CD14-positive monocyte (primary cell): ENCODE data around the gene SFN. TPM values are rescaled to one million over a fixed set of nuclear protein-coding genes. Genes with fewer than 3 reads are reported as not detected.

Source experiments
- DNase-seq, 3 donors: peaks; one replicate each; pipeline ENCODE4 v3.0.0-alpha.2; 2011 to 2022
- H2AFZ ChIP-seq: 2 replicates; pipeline ENCODE4 v1.6.0; 2012; ENCODE audit warnings: mild to moderate bottlenecking, low read depth, low read length, inconsistent platforms; ENCODE audit not compliant: insufficient read depth, poor library complexity, severe bottlenecking
- H3K27ac ChIP-seq, 2 donors: 1 replicate in 1 of 2; 2 replicates in 1 of 2; pipeline ENCODE4 v1.5.1; 2012 to 2013; ENCODE audit warnings: low read length in 2 of 2, control low read depth in 1 of 2, inconsistent platforms in 1 of 2, low read depth in 1 of 2, mild to moderate bottlenecking in 1 of 2
- H3K27me3 ChIP-seq, 2 donors: one replicate each; pipeline versions ENCODE4 v1.6.0 to v1.6.1; 2011 to 2013; ENCODE audit warnings: low read length in 2 of 2; ENCODE audit not compliant: control insufficient read depth in 2 of 2, insufficient read depth in 2 of 2
- H3K36me3 ChIP-seq, 2 donors: replicated peaks in 1 of 2; 1 replicate in 1 of 2; 2 replicates in 1 of 2; pipeline versions ENCODE4 v1.5.1 to v1.6.1; 2012 to 2013; ENCODE audit warnings: low read length in 2 of 2, control low read depth in 1 of 2, inconsistent platforms in 1 of 2, mild to moderate bottlenecking in 1 of 2; ENCODE audit not compliant: insufficient read depth in 2 of 2, control insufficient read depth in 1 of 2
- H3K4me1 ChIP-seq, 2 donors: 1 replicate in 1 of 2; 2 replicates in 1 of 2; pipeline versions ENCODE4 v1.5.1 to v1.6.1; 2012 to 2013; ENCODE audit warnings: low read length in 2 of 2, control low read depth in 1 of 2, inconsistent platforms in 1 of 2, mild to moderate bottlenecking in 1 of 2, moderate library complexity in 1 of 2; ENCODE audit not compliant: insufficient read depth in 2 of 2, control insufficient read depth in 1 of 2
- H3K4me2 ChIP-seq: replicated peaks from 2 replicates; pipeline ENCODE3; 2012; ENCODE audit warnings: low read length, moderate library complexity, mild to moderate bottlenecking; ENCODE audit not compliant: poor library complexity, severe bottlenecking; ENCODE audit errors: extremely low read depth
- H3K4me3 ChIP-seq, 3 experiments: fragments of 200-600 bp in 1 of 3; sonication (generic) in 1 of 3; replicated peaks in 1 of 3; 1 replicate in 2 of 3; 2 replicates in 1 of 3; pipeline ENCODE4 v1.5.1; 2011 to 2013; ENCODE audit warnings: low read length in 3 of 3, mild to moderate bottlenecking in 3 of 3, control low read depth in 2 of 3, low read depth in 2 of 3, inconsistent platforms in 1 of 3, moderate library complexity in 1 of 3
- H3K79me2 ChIP-seq: 2 replicates; pipeline ENCODE4 v1.6.0; 2012; ENCODE audit warnings: mild to moderate bottlenecking, control low read depth, inconsistent platforms, low read length, moderate library complexity; ENCODE audit not compliant: insufficient read depth
- H3K9ac ChIP-seq: 2 replicates; pipeline ENCODE4 v1.6.0; 2017; ENCODE audit warnings: low read length, mild to moderate bottlenecking; ENCODE audit not compliant: insufficient read depth, poor library complexity, severe bottlenecking
- H3K9me3 ChIP-seq, 2 donors: replicated peaks in 1 of 2; 1 replicate in 1 of 2; 2 replicates in 1 of 2; pipeline versions ENCODE4 v1.5.1 to v1.6.1; 2012 to 2013; ENCODE audit warnings: low read length in 2 of 2, control low read depth in 1 of 2; ENCODE audit not compliant: control insufficient read depth in 1 of 2, insufficient read depth in 1 of 2
- H4K20me1 ChIP-seq: 2 replicates; pipeline ENCODE4 v1.6.0; 2012; ENCODE audit warnings: mild to moderate bottlenecking, low read length, control low read depth, moderate library complexity; ENCODE audit not compliant: insufficient read depth
- H3K27ac Mint-ChIP-seq, 7 donors: one replicate each; pipeline ENCODE4 v1.8.0; 2020; ENCODE audit warnings: mild to moderate bottlenecking in 7 of 7, mixed read lengths in 7 of 7, moderate library complexity in 6 of 7, inconsistent platforms in 2 of 7
- H3K27me3 Mint-ChIP-seq, 3 donors: one replicate each; pipeline ENCODE4 v1.8.0; 2021 to 2022; ENCODE audit warnings: low read depth in 3 of 3, mild to moderate bottlenecking in 3 of 3, mixed read lengths in 3 of 3, moderate library complexity in 3 of 3, inconsistent platforms in 1 of 3
- H3K36me3 Mint-ChIP-seq, 2 donors: one replicate each; pipeline ENCODE4 v1.8.0; 2020; ENCODE audit warnings: mixed read lengths in 2 of 2, inconsistent platforms in 1 of 2, mild to moderate bottlenecking in 1 of 2
- H3K4me1 Mint-ChIP-seq: one replicate; pipeline ENCODE4 v1.8.0; 2020; ENCODE audit warnings: mild to moderate bottlenecking, mixed read lengths
- H3K4me3 Mint-ChIP-seq, 2 donors: one replicate each; pipeline ENCODE4 v1.8.0; 2020; ENCODE audit warnings: mild to moderate bottlenecking in 2 of 2, mixed read lengths in 2 of 2, moderate library complexity in 1 of 2
- H3K9me3 Mint-ChIP-seq, 7 donors: one replicate each; pipeline ENCODE4 v1.8.0; 2020 to 2022; ENCODE audit warnings: mixed read lengths in 7 of 7, mild to moderate bottlenecking in 6 of 7, moderate library complexity in 6 of 7, inconsistent platforms in 2 of 7
- CTCF ChIP-seq: fragments of 200-600 bp; IDR thresholded peaks from one replicate; pipeline ENCODE4 v1.8.0; 2022; ENCODE audit warnings: antibody characterized with exemption, mild to moderate bottlenecking
- WGBS: methylation state at CpG from one replicate; pipeline ENCODE4 v1.1.5; 2013; ENCODE audit warnings: missing lambda C conversion rate; ENCODE audit not compliant: insufficient coverage; 5-methylcytosine and 5-hydroxymethylcytosine counted together
- intact Hi-C, 2 donors: fragments of 100-400 bp; cut with micrococcal nuclease; formaldehyde crosslinking; loops; one replicate each; pipeline versions ENCODE4 v1.15.0 to v1.15.1; 2023
- polyA plus RNA-seq, 3 donors: library from polyadenylated mRNA; depleted of rRNA in 1 of 3; unstranded in 2 of 3; stranded (reverse) in 1 of 3; fragments of 300-500 nt in 2 of 3; fragments of >200 nt in 1 of 3; fragmentation: Illumina TruSeq in 2 of 3; gene quantifications; 1 replicate in 2 of 3; 2 replicates in 1 of 3; pipeline ENCODE4 v1.2.3, GENCODE V29; 2012 to 2021
- small RNA-seq: library from RNA; depleted of rRNA; stranded (forward); fragments of <200 nt; gene quantifications from one replicate; pipeline ENCODE3, GENCODE V24; 2012; ENCODE audit warnings: low read depth; ENCODE audit not compliant: insufficient read length

SFN gene
- polyA plus RNA-seq, 3 donors = 0.36 TPM; not detected in 2

- Mint-ChIP-seq H3K4me1 (no peaks in the 10 kb centered on the region), H3K27me3 (peaks cover 2 to 3% (median 2%) of the 10 kb centered on the region in 3 donors), H3K27ac (no peak overlapping the region), H3K4me3 (no peak overlapping the region), H3K9me3 (no peaks in the 10 kb centered on the region), H3K36me3 (no peaks in the 10 kb centered on the region)
- Histone ChIP-seq H3K4me1 (no peaks in the 10 kb centered on the region), H3K27ac (no peak overlapping the region), H2AFZ (no peak overlapping the region), H3K9ac (no peak overlapping the region), H3K4me2 (no peak overlapping the region), H3K79me2 (no peaks in the 10 kb centered on the region), H3K9me3 (no peaks in the 10 kb centered on the region), H3K27me3 (no peaks in the 10 kb centered on the region), H3K36me3 (no peaks in the 10 kb centered on the region), H4K20me1 (no peaks in the 10 kb centered on the region), H3K4me3 (no peak overlapping the region)
- 81% methylated on average over 5 of the region's 5 CpGs for WGBS
- intact Hi-C loops = no loop called here
- no peak for TF ChIP-seq CTCF
- DNase-seq = no peak
Observed at GRCh38 chr1:26913389-26913753, 50.4 kb downstream of the SFN start.

Small RNA genes lying within 50 kb of the gene (small RNA-seq; reads per million reads assigned to genes)
- not detected for gene RN7SL165P

Other genes with a start within 250 kb of the SFN start
- 10 to 100 TPM in 1 of 3 donors, 1 to 10 TPM in 2; 6.6 to 84.4 (median 9.5) TPM for gene ARID1A, start 167.1 kb upstream of the SFN start, polyA plus RNA-seq
- 1 to 10 TPM; 5.7 to 9.5 (median 8.3) TPM for gene PIGV, start 75.2 kb upstream of the SFN start, polyA plus RNA-seq
- 10 to 100 TPM in 1 of 3 donors, 1 to 10 TPM in 2; 3.1 to 46.6 (median 6.0) TPM for gene ZDHHC18, start 36.5 kb upstream of the SFN start, polyA plus RNA-seq
- gene GPN2, start 27.1 kb downstream of the SFN start, polyA plus RNA-seq = 10 to 100 TPM in 1 of 3 donors, 1 to 10 TPM in 2; 8.3 to 15.9 (median 9.6) TPM
- gene GPATCH3, start 37.3 kb downstream of the SFN start, polyA plus RNA-seq = 10 to 100 TPM in 2 of 3 donors, 1 to 10 TPM in 1; 8.2 to 11.8 (median 10.7) TPM
- not detected for gene NR0B2, start 50.8 kb downstream of the SFN start, polyA plus RNA-seq
- gene NUDC, start 58.6 kb downstream of the SFN start, polyA plus RNA-seq = 10 to 100 TPM; 28.3 to 58.3 (median 47.4) TPM
- gene KDF1, start 97.3 kb downstream of the SFN start, polyA plus RNA-seq = not detected
- 1 to 10 TPM in 1 of 3 donors, under 1 TPM in 2; 0.55 to 2.8 (median 0.92) TPM for gene TRNP1, start 130.5 kb downstream of the SFN start, polyA plus RNA-seq
- 1 to 10 TPM in 1 of 3 donors, under 1 TPM in 2; 0.27 to 1.1 (median 0.58) TPM for gene TENT5B, start 149.7 kb downstream of the SFN start, polyA plus RNA-seq